GM19099 (cell line): ENCODE measurements around the gene TOX2.

Experiments used
- POLR2A ChIP-seq: IDR thresholded peaks from 3 replicates; pipeline ENCODE4 v1.6.1; 2011; ENCODE audit warnings: low read depth; ENCODE audit not compliant: insufficient read length; ENCODE audit errors: extremely low read depth

TOX2 gene

GRCh38 chr20:44028868-44029847 lies 114.5 kb downstream of the TOX2 start:
- TF ChIP-seq POLR2A, result no peak

DNA sequence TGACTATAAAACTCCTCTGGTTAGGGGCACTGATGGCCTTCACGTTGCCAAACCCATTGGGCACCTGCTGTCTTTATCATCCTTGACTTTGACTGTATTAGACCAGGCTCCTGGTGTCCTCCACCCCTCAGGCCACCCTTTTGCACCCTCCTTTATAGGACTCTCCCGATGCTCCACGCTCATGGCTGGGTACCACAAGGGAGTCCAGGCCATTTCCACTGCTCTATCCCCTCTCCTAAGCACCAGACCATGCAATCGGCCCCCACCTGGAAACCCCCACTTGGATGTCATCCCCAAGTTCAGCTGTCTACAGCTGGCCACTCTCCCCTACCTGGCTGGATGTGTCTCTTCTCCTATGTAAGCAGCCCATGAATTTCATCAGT lies 115.2 kb downstream of the TOX2 start:
- no peak for TF ChIP-seq POLR2A

DNA sequence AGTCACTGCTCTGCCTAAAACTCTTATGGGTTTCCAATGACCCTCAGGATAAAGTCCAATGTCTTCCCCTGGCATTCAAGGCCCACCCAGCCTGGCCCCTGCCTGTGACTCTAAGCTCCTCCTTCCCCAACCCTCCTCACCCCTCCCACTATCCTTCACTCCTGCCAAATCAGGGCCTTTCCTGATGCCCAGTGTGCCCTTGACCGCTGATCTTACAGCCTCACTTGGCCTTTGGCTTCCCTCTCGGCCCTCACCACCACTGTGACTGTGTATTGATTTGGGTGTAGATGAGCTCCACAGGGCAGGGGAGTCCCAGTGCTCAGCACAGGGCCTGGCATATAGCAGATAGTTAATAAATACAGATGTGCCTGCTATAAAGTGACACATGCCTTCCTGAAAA lies 115.7 kb downstream of the TOX2 start:
- no peak for TF ChIP-seq POLR2A

GRCh38 chr20:44031001-44031574 lies 116.4 kb downstream of the TOX2 start:
- no peak for TF ChIP-seq POLR2A

GRCh38 chr20:44031781-44032582 lies 117.3 kb downstream of the TOX2 start:
- TF ChIP-seq POLR2A, result no peak

DNA sequence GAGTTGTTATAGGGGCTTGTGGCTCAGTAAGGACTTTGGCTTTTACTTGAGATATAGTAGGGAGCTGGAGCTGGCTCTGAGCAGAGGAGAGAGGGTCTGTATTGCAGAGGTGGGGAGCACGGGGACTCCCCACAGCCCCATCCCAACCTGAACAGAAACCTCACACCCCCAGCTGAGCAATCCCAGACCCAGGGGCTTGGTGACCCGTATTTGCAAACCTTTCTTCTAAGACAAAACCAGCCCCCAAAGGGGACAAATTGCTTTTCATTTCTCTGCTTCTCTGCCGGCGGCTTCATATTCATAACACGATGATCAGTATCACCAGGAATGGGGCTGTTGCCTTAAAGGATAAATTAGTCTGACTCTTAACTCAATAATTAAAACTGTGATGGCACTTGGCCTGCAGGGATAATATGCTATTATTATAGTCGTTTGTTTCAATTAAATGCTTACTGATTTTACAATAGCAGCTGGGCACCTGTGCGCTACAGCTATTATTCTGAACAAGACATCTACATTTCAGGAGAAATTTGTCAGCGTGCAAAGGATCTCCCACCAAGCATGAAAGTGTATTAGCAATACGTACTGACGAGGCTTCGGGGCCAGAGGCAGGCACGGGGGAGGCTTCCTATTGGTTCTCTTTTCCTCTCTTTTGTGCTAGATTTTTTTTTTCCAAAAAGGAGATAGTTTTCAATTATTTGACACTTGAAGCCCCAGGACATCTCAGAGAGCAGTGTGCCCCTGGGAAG lies 118.1 kb downstream of the TOX2 start:
- TF ChIP-seq POLR2A, result no peak

DNA sequence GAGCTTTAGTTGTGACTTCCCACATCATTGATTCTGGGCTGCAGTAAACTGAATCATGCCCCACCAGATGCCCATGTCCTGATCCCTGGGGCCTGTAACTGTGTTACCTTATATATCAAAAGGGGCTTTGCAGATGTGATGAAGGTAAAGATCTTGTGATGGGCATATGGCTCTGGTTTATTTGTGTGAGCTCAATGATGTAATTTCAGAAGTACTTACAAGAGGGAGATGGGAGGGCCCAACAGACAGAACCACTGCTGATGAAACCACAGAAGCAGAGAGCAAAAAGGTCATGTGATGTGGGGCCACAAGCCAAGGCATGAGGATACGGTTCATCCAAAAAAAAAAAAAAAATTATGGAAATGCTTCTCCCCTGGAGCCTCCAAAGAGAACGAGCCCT lies 118.7 kb downstream of the TOX2 start:
- TF ChIP-seq POLR2A, result no peak

GRCh38 chr20:44033873-44034272 lies 119.2 kb downstream of the TOX2 start:
- TF ChIP-seq POLR2A, result no peak

DNA sequence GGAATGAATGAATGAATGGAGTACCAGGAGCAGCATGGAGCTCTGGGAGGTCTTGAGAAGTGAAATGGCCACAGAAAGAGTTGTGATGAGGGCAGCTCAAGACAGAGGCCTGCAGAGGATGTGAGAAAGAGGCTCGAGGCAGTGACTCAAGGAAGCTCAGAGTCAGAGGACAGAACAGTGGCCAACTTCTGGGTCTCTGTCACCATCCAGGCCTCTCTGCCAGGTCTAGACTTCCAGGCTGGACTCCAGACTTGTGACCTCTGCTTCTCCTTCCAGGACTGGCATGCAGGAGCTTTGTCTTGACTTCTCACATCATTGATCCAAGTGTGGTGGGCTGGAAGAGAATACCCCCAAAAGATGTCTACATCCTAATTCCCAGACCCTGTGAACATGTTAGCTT lies 119.8 kb downstream of the TOX2 start:
- no peak for TF ChIP-seq POLR2A

- TF ChIP-seq POLR2A, result no peak
Measured at GRCh38 chr20:44034965-44035635, 120.4 kb downstream of the TOX2 start.

DNA sequence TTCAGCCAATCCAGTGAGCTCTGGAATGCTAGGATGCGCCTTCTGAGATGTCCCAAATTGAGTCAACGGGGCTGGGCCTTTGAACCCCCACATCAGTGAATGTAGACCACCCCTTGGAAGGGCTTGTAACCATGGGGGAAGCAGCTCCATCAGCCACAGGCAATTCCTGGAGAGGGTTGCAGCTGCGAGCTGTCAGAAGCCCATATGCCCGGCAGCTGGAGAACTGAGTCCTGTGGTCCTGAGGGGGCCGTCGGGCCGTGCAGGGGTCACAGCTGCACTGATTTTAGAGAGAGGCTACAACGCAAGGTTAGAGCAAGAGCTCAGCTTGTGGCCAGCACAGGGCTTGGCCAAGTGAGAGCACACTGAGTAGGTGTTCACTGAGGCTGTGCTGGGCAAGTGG lies 121.3 kb downstream of the TOX2 start:
- no peak for TF ChIP-seq POLR2A

DNA sequence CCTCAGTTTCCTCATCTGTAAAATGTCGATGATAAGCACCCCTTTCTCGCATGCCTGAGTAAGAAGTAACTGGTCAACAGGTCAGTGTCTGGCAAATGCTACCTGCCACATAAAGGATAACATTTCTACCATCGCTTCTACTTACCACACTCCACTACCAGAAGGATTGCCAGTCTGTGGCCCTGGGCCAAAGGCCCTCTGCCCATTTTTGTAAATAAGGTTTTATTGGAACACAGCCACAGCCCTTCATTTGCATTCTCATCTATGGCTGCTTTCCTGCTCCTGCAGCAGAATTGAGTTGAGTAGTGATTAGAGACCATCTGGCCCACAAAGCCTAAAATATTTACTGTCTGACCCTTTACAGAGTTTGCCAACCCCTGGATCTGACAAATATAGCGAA lies 121.8 kb downstream of the TOX2 start:
- no peak for TF ChIP-seq POLR2A

GRCh38 chr20:44038681-44039123 lies 124.0 kb downstream of the TOX2 start:
- no peak for TF ChIP-seq POLR2A

- TF ChIP-seq POLR2A, result no peak
Measured at GRCh38 chr20:44039147-44039546, 124.5 kb downstream of the TOX2 start.
